K562 (cell line): ENCODE results near the gene PSMA7. TPM values are rescaled to one million over a fixed set of nuclear protein-coding genes. Genes with fewer than 3 reads are reported as not detected.

Experiments used
- ATAC-seq: fragments of 200-7000 bp; cut with Tn5 transposase; 3 replicates; pipeline ENCODE4 v1.9.1; 2020; ENCODE audit warnings: moderate library complexity
- BruUV-seq: library from RNA; stranded (reverse); fragments of 400-500 nt; replicated peaks from 2 replicates; lab custom pipeline; 2021; lab: Mats Ljungman, UMichigan
- CTCF ChIA-PET: fragments of 300-600 bp; formaldehyde crosslinking; extraction: SDS; loops from one replicate; lab custom pipeline; 2021; ENCODE audit warnings: low intra/inter-chr PET ratio; lab: Yijun Ruan, JAX
- POLR2A ChIA-PET: fragments of 300-600, 350-650 bp; sonication (Branson Sonifier 250); formaldehyde crosslinking; extraction: SDS; loops from one replicate; lab custom pipeline; 2021; ENCODE audit warnings: antibody characterized with exemption, inconsistent platforms; lab: Yijun Ruan, JAX
- DNase-seq, 4 experiments: peaks; one replicate each; pipeline versions ENCODE4 v3.0.0 to v3.0.0-alpha.2; 2011 to 2018; ENCODE audit warnings: low spot score in 3 of 4, mixed read lengths in 3 of 4; ENCODE audit errors: extremely low read depth in 1 of 4
- FAIRE-seq: peaks from 2 replicates; lab custom pipeline; 2011; peaks lifted over from hg19 to GRCh38; lab: Jason Lieb, UNC
- H2AFZ ChIP-seq: 2 replicates; pipeline ENCODE4 v1.6.0; 2011; ENCODE audit warnings: low read depth, low read length, control low read depth, inconsistent platforms
- H3K27ac ChIP-seq: fragments of 200-600 bp; 3 replicates; pipeline ENCODE4 v1.8.0; 2011; ENCODE audit warnings: low read depth, mild to moderate bottlenecking, control low read depth, inconsistent platforms, low read length, moderate library complexity, mixed read lengths; ENCODE audit errors: extremely low read depth
- H3K27me3 ChIP-seq, 2 experiments: fragments of 300-600 bp in 1 of 2; 2 replicates in 1 of 2; 3 replicates in 1 of 2; pipeline versions ENCODE4 v1.6.0 to v1.8.0; 2011; ENCODE audit warnings: inconsistent platforms in 2 of 2, low read length in 2 of 2, mild to moderate bottlenecking in 1 of 2, mixed read lengths in 1 of 2, moderate library complexity in 1 of 2; ENCODE audit not compliant: control insufficient read depth in 2 of 2, insufficient read depth in 2 of 2
- H3K36me3 ChIP-seq: fragments of 300-600 bp; 3 replicates; pipeline ENCODE4 v1.8.0; 2011; ENCODE audit warnings: mild to moderate bottlenecking, low read length, inconsistent platforms; ENCODE audit not compliant: control insufficient read depth, insufficient read depth
- H3K4me1 ChIP-seq, 2 experiments: fragments of 200-600 bp in 1 of 2; replicated peaks in 1 of 2; 2 replicates in 1 of 2; 3 replicates in 1 of 2; pipeline versions ENCODE4 v1.5.1 to v1.8.0; 2011; ENCODE audit warnings: inconsistent platforms in 2 of 2, low read length in 2 of 2, mild to moderate bottlenecking in 1 of 2, mixed read lengths in 1 of 2, moderate library complexity in 1 of 2; ENCODE audit not compliant: control insufficient read depth in 2 of 2, insufficient read depth in 2 of 2
- H3K4me2 ChIP-seq: 2 replicates; pipeline ENCODE4 v1.6.1; 2011; ENCODE audit warnings: low read length, control low read depth, inconsistent platforms, mixed read lengths; ENCODE audit not compliant: insufficient read depth
- H3K4me3 ChIP-seq: fragments of 200-600 bp; sonication (generic), shearing (Covaris generic); 2 replicates; pipeline ENCODE4 v1.5.1; 2016; ENCODE audit warnings: control low read depth, inconsistent platforms
- H3K79me2 ChIP-seq: fragments of 200-600 bp; 3 replicates; pipeline ENCODE4 v1.8.0; 2011; ENCODE audit warnings: low read length, inconsistent platforms; ENCODE audit not compliant: control insufficient read depth, insufficient read depth
- H3K9ac ChIP-seq, 2 experiments: 2 replicates each; pipeline versions ENCODE4 v1.6.0 to v1.6.1; 2011; ENCODE audit warnings: low read depth in 2 of 2, low read length in 2 of 2, control low read depth in 1 of 2, inconsistent platforms in 1 of 2, mild to moderate bottlenecking in 1 of 2, mixed read lengths in 1 of 2; ENCODE audit not compliant: insufficient read depth in 1 of 2
- H3K9me1 ChIP-seq: one replicate; pipeline ENCODE4 v1.6.0; 2011; ENCODE audit warnings: inconsistent platforms, mild to moderate bottlenecking, low read length, moderate library complexity; ENCODE audit not compliant: control insufficient read depth, insufficient read depth
- H3K9me3 ChIP-seq: replicated peaks from 2 replicates; pipeline ENCODE4 v1.5.1; 2011; ENCODE audit warnings: low read depth, low read length, inconsistent platforms; ENCODE audit not compliant: control insufficient read depth, insufficient read depth
- H4K20me1 ChIP-seq: replicated peaks from 2 replicates; pipeline ENCODE4 v1.6.1; 2011; ENCODE audit warnings: low read length, inconsistent platforms, mixed read lengths; ENCODE audit not compliant: control insufficient read depth, insufficient read depth
- ATF1 ChIP-seq, 2 experiments: fragments of 450-650 bp in 1 of 2; IDR thresholded peaks; 2 replicates each; pipeline ENCODE4 v1.6.1; 2016; ENCODE audit warnings: missing compliant biosample characterization in 1 of 2, missing genetic modification characterization in 1 of 2
- CTBP1 ChIP-seq: fragments of 450-650 bp; IDR thresholded peaks from 2 replicates; pipeline ENCODE4 v1.6.1; 2016; ENCODE audit warnings: borderline replicate concordance
- DACH1 ChIP-seq: fragments of 450-650 bp; IDR thresholded peaks from 2 replicates; pipeline ENCODE4 v1.6.1; 2018; ENCODE audit not compliant: partially characterized antibody
- E2F3 ChIP-seq: fragments of 250-450 bp; sonication (Bioruptor Pico); IDR thresholded peaks from 2 replicates; pipeline ENCODE4 v1.4.0; 2020; ENCODE audit warnings: mild to moderate bottlenecking
- FOXP1 ChIP-seq: sonication (generic); formaldehyde crosslinking; IDR thresholded peaks from 2 replicates; pipeline ENCODE4 v1.8.0; 2022; ENCODE audit warnings: mild to moderate bottlenecking, missing genetic modification reagents
- ILK ChIP-seq: fragments of 450-650 bp; IDR thresholded peaks from 2 replicates; pipeline ENCODE4 v1.6.1; 2016; ENCODE audit warnings: missing genetic modification characterization, low read depth, mild to moderate bottlenecking, missing compliant biosample characterization, moderate library complexity, borderline replicate concordance
- KLF1 ChIP-seq: fragments of 450-650 bp; IDR thresholded peaks from 2 replicates; pipeline ENCODE4 v1.6.1; 2016; ENCODE audit warnings: missing genetic modification characterization, missing compliant biosample characterization
- KLF13 ChIP-seq: fragments of 450-650 bp; IDR thresholded peaks from 2 replicates; pipeline ENCODE4 v1.6.1; 2016; ENCODE audit warnings: missing genetic modification characterization, low read depth, mild to moderate bottlenecking, missing compliant biosample characterization, moderate library complexity, borderline replicate concordance
- PTRF ChIP-seq: fragments of 450-650 bp; IDR thresholded peaks from 2 replicates; pipeline ENCODE4 v1.6.1; 2016; ENCODE audit warnings: mild to moderate bottlenecking, missing genetic modification characterization, missing compliant biosample characterization
- PURB ChIP-seq: sonication (generic); formaldehyde crosslinking; IDR thresholded peaks from 2 replicates; pipeline ENCODE4 v1.9.0; 2021; ENCODE audit warnings: low read depth, mild to moderate bottlenecking, missing genetic modification reagents
- TBL1XR1 ChIP-seq, 2 experiments: IDR thresholded peaks; 2 replicates each; pipeline ENCODE4 v1.6.1; 2012; ENCODE audit warnings: improper control_type of control experiment in 2 of 2, low read length in 2 of 2, mild to moderate bottlenecking in 1 of 2
- ZC3H11A ChIP-seq: IDR thresholded peaks from 2 replicates; pipeline ENCODE4 v1.6.1; 2012; ENCODE audit warnings: low read depth, low read length, improper control_type of control experiment
- ZFX ChIP-seq: sonication (generic); formaldehyde crosslinking; IDR thresholded peaks from 2 replicates; pipeline ENCODE4 v1.8.0; 2022; ENCODE audit warnings: mild to moderate bottlenecking, missing genetic modification reagents, moderate library complexity
- ZNF121 ChIP-seq: sonication (generic); formaldehyde crosslinking; conservative IDR thresholded peaks from 2 replicates; pipeline ENCODE4 v1.8.0; 2022; ENCODE audit warnings: missing genetic modification reagents
- ZNF133 ChIP-seq: fragments of 250-450 bp; sonication (Bioruptor Pico); IDR thresholded peaks from 2 replicates; pipeline ENCODE4 v1.4.0; 2020; ENCODE audit warnings: mild to moderate bottlenecking
- ZNF354B ChIP-seq: fragments of 250-450 bp; sonication (Bioruptor Pico); IDR thresholded peaks from 2 replicates; pipeline ENCODE4 v1.4.0; 2020
- ZSCAN32 ChIP-seq: fragments of 450-650 bp; formaldehyde crosslinking; IDR thresholded peaks from 2 replicates; pipeline ENCODE4 v1.4.0; 2020; ENCODE audit warnings: mild to moderate bottlenecking, moderate library complexity
- WGBS: fragments of 100-300 bp; shearing (Covaris generic); methylation state at CpG from one replicate; pipeline ENCODE4 v1.1.6; 2016; ENCODE audit warnings: low coverage, mixed read lengths; ENCODE audit not compliant: insufficient coverage; ENCODE audit errors: missing lambda C conversion rate; 5-methylcytosine and 5-hydroxymethylcytosine counted together
- in situ Hi-C: fragments of 300-500 bp; cut with MboI; formaldehyde crosslinking; loops from 4 replicates; pipeline ENCODE4 v1.15.0; 2018; ENCODE audit warnings: inconsistent platforms, mixed read lengths
- intact Hi-C: fragments of 100-400 bp; cut with micrococcal nuclease; formaldehyde crosslinking; loops from 2 replicates; pipeline ENCODE4 v1.14.2; 2022
- polyA plus RNA-seq, 8 experiments: library from polyadenylated mRNA; depleted of rRNA in 4 of 8; stranded (reverse) in 5 of 8; unstranded in 3 of 8; fragments of >200 nt; fragmentation: Nextera tagmentation in 2 of 8; fragmentation: Illumina TruSeq in 1 of 8; extraction: Ambion mirVana in 2 of 8; extraction: Trizol in 1 of 8; gene quantifications; 2 replicates each; pipeline versions ENCODE4 v1.2.1 to v1.2.3, GENCODE V29; 2011 to 2014; ENCODE audit warnings: inconsistent platforms in 1 of 8, missing spikeins in 1 of 8
- total RNA-seq, 7 experiments: library from RNA; depleted of rRNA in 6 of 7; stranded (reverse); fragments of >200 nt in 6 of 7; fragmentation: Illumina TruSeq in 2 of 7; extraction: Trizol in 2 of 7; gene quantifications; 2 replicates each; pipeline versions ENCODE4 v1.2.1 to v1.2.3, GENCODE V29; 2011 to 2021; ENCODE audit warnings: low replicate concordance in 1 of 7
- TF ChIP-seq, protein P1 (sequence below), 3 experiments: fragments of 200-800 bp in 1 of 3; sonication (Bioruptor generic) in 1 of 3; sonication (generic) in 1 of 3; formaldehyde crosslinking in 1 of 3; IDR thresholded peaks; 2 replicates each; pipeline versions ENCODE4 v1.6.1 to v1.8.0; 2016 to 2022; ENCODE audit warnings: mild to moderate bottlenecking in 2 of 3, missing compliant biosample characterization in 2 of 3, missing genetic modification characterization in 2 of 3, missing genetic modification reagents in 1 of 3
- TF ChIP-seq, protein P2 (sequence below): sonication (generic); formaldehyde crosslinking; IDR thresholded peaks from 2 replicates; pipeline ENCODE4 v1.4.0; 2020; ENCODE audit warnings: mild to moderate bottlenecking, missing genetic modification reagents

Gene PSMA7
- total and polyA plus RNA-seq, 9 of the 15 experiments (the other 6 are each of a cell fraction or from before 2014, with no cell fraction given) = 257 to 510 (median 393) TPM

DNA sequence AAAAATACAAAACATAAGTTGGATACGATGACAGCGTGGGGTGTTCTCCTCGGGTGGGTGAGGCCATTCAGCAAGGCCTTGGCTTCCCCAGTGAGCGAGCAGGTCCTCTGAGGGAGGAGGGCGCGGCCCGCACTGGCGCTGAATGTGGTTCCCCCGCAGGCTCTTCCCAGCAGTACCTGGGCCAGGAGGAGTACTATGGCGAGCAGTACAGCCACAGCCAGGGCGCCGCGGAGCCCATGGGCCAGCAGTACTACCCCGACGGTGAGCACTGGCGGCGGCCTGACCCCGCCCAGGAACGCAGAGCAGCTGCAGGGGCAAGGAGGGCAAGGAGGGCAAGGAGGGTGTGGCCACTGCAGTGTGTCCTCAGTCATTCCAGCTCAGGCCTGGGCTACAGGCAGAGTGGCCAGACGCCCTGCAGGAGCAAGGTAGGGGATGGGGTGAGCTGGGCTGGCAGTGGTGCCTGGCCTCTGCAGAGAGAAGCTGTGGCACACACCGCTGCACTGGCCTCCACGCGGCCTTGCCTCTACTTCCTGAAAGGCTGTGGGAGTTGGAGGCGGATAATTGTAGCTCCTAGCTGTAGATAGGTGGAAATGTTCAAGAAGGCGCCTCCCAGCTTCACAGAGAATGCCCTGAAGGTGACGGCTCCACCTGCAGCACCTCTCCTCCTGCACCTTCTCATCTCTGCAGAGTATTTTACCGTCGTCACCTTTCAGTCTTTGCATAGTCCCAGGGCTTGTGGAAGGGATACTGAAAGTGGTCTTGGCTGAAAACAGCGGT, 21.0 kb upstream of the PSMA7 start (continued):
- no peak for TF ChIP-seq CTBP1
- TF ChIP-seq, all 486 proteins: peak for 2

DNA sequence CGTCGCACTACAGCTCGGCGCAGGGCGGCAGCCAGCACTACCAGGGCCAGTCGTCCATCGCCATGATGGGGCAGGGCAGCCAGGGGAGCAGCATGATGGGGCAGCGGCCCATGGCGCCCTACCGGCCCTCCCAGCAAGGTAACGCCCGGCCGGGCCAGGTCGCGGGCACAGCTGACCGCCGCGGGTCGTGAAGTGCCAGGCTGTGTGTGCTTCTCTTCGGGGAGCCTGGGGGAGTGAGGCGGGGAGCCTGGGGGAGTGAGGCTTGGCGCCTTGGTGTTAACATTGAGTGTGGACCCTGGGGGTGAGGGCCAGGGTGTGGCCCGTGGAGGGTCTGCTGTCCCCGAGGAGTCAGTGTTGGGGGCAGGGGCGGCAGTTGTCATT, 20.3 kb upstream of the PSMA7 start:
- no peak overlapping the region for H3K4me3 ChIP-seq
- no peak for FAIRE-seq
- TF ChIP-seq ZC3H11A (no peak), TBL1XR1 (IDR thresholded peaks at IDR 0.05; ENCODE audit: low read length in 2 of 2) (no peak), ATF1 (CRISPR knock-in tag; IDR thresholded peaks at IDR 0.05) (no peak), ATF1 (tag; IDR thresholded peaks at IDR 0.05) (no peak), PURB (CRISPR knock-in tag) (no peak), ZNF133 (CRISPR knock-in tag) (no peak), E2F3 (CRISPR knock-in tag) (no peak), ZSCAN32 (CRISPR knock-in tag) (no peak), ILK (tag) (no peak), KLF13 (tag) (no peak), ZNF121 (CRISPR knock-in tag) (no peak), ZNF354B (CRISPR knock-in tag) (no peak), DACH1 (no peak), KLF1 (tag) (no peak), ZFX (CRISPR knock-in tag) (no peak), PTRF (tag) (no peak), FOXP1 (CRISPR knock-in tag) (no peak)
- TF ChIP-seq, protein P1, sequence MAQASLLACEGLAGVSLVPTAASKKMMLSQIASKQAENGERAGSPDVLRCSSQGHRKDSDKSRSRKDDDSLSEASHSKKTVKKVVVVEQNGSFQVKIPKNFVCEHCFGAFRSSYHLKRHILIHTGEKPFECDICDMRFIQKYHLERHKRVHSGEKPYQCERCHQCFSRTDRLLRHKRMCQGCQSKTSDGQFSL (CRISPR knock-in tag; IDR thresholded peaks at IDR 0.05) = no peak
- TF ChIP-seq, protein P1 (tag; IDR thresholded peaks at IDR 0.05) = no peak
- TF ChIP-seq, protein P2, sequence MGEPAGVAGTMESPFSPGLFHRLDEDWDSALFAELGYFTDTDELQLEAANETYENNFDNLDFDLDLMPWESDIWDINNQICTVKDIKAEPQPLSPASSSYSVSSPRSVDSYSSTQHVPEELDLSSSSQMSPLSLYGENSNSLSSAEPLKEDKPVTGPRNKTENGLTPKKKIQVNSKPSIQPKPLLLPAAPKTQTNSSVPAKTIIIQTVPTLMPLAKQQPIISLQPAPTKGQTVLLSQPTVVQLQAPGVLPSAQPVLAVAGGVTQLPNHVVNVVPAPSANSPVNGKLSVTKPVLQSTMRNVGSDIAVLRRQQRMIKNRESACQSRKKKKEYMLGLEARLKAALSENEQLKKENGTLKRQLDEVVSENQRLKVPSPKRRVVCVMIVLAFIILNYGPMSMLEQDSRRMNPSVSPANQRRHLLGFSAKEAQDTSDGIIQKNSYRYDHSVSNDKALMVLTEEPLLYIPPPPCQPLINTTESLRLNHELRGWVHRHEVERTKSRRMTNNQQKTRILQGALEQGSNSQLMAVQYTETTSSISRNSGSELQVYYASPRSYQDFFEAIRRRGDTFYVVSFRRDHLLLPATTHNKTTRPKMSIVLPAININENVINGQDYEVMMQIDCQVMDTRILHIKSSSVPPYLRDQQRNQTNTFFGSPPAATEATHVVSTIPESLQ (CRISPR knock-in tag) = no peak
- TF ChIP-seq, all 486 proteins: peak for 0
- H3K9me3 ChIP-seq = no peaks in the 10 kb centered on the region
- 0 out of 2 replicates have a peak, but pooled peaks cover 2% of the 10 kb centered on the region for H4K20me1 ChIP-seq
- H3K36me3 ChIP-seq = peaks cover 86% of the 10 kb centered on the region; the same call in 2 of the 3 replicates
- no peaks in the 10 kb centered on the region for H3K27me3 ChIP-seq
- no peak overlapping the region for H2AFZ ChIP-seq
- BruUV-seq = no TSS peak
- H3K4me1 ChIP-seq = peaks cover 0 to 24% of the 10 kb centered on the region in 2 experiments; a peak in 2 of 5 replicates
- in situ Hi-C loops (no loop called here), intact Hi-C loops (no loop called here)
- H3K79me2 ChIP-seq = peaks cover 8% of the 10 kb centered on the region
- no peak overlapping the region for H3K27ac ChIP-seq
- POLR2A ChIA-PET = no interaction called here
- no peak overlapping the region for H3K9ac ChIP-seq
- DNase-seq (no peak), ATAC-seq (no peak)
- no peaks in the 10 kb centered on the region for H3K9me1 ChIP-seq
- WGBS = 93% methylated on average over 17 of the region's 25 CpGs
- CTCF ChIA-PET = no interaction called here
- H3K4me2 ChIP-seq = no peak overlapping the region
